Activated CD4-positive, alpha-beta T cell treated with anti-CD3 and anti-CD28 coated beads for 24 hours (primary cell): Measurements from ENCODE around the gene RELA.
A peak's percentile ranks its signal among the peaks of the same experiment; 100 is the strongest.
"Not testable (repeated sequence)": the region's sequence is repeated elsewhere in the genome, so short reads cannot be mapped to it uniquely, and the experiment has no call there.

ENCODE experiments used
- DNase-seq, 2 donors: peaks; one replicate each; pipeline ENCODE4 v3.0.0-alpha.2; 2020; ENCODE audit warnings: low read depth in 2 of 2

RELA gene

GRCh38 chr11:65648997-65649493 lies 13.7 kb downstream of the RELA start:
- no peak for DNase-seq

- no peak for DNase-seq
These were observed 15.6 kb downstream of the RELA start for GRCh38 chr11:65646958-65647701.

- no peak for DNase-seq
These were observed 16.3 kb downstream of the RELA start for GRCh38 chr11:65646288-65646957.

GRCh38 chr11:65645710-65646109 lies 17.0 kb downstream of the RELA start:
- no peak for DNase-seq

GRCh38 chr11:65644837-65645236 lies 17.9 kb downstream of the RELA start:
- no peak for DNase-seq

GRCh38 chr11:65643971-65644370 lies 18.7 kb downstream of the RELA start:
- no peak for DNase-seq

- DNase-seq, result no peak
These were observed 20.6 kb downstream of the RELA start for GRCh38 chr11:65642014-65642671.

GRCh38 chr11:65641297-65642013 lies 21.3 kb downstream of the RELA start:
- DNase-seq, result no peak

- no peak for DNase-seq
These were observed 22.0 kb downstream of the RELA start for GRCh38 chr11:65640483-65641296.

- no peak for DNase-seq
These were observed 22.9 kb downstream of the RELA start for GRCh38 chr11:65639623-65640482.

GRCh38 chr11:65639228-65639597 lies 23.5 kb downstream of the RELA start:
- not testable (repeated sequence) for DNase-seq

- DNase-seq, result peak; percentile 62 to 67
These were observed 24.8 kb downstream of the RELA start, which contains the start of gene SIPA1 for GRCh38 chr11:65637794-65638419. SIPA1 (plus strand) TSS chr11:65638101; CDS start chr11:65640922, 2,821 bp downstream.

- DNase-seq, result no peak
These were observed 25.6 kb downstream of the RELA start for GRCh38 chr11:65637032-65637557.

- no peak for DNase-seq
These were observed 26.3 kb downstream of the RELA start for GRCh38 chr11:65636108-65637031.

GRCh38 chr11:65634905-65635731 lies 27.6 kb downstream of the RELA start:
- DNase-seq, result no peak

- DNase-seq, result no peak
These were observed 28.3 kb downstream of the RELA start for GRCh38 chr11:65634440-65634839.

- DNase-seq, result no peak
These were observed 28.6 kb downstream of the RELA start for GRCh38 chr11:65634109-65634436.
